H9 (cell line): Measurements from ENCODE around the gene QPRT. TPM values are rescaled to one million over a fixed set of nuclear protein-coding genes. Genes with fewer than 3 reads are reported as not detected.
A peak's percentile ranks its signal among the peaks of the same experiment; 100 is the strongest.

Experiments used
- DNase-seq: peaks from one replicate; pipeline ENCODE4 v3.0.0-alpha.2; 2017
- H2AFZ ChIP-seq: one replicate; pipeline ENCODE4 v1.6.1; 2013; ENCODE audit warnings: mild to moderate bottlenecking, low read length, control low read depth, moderate library complexity
- H2AK5ac ChIP-seq: 2 replicates; pipeline ENCODE4 v1.6.1; 2013; ENCODE audit warnings: low read length, control low read depth, mixed read lengths; ENCODE audit not compliant: insufficient read length
- H2BK120ac ChIP-seq: one replicate; pipeline ENCODE4 v1.6.1; 2013; ENCODE audit warnings: low read depth, mild to moderate bottlenecking, low read length, control low read depth, inconsistent platforms; ENCODE audit not compliant: poor library complexity, severe bottlenecking
- H2BK12ac ChIP-seq: 2 replicates; pipeline ENCODE4 v1.6.1; 2013; ENCODE audit warnings: low read length, control low read depth, mixed read lengths, low read depth; ENCODE audit not compliant: insufficient read length
- H2BK15ac ChIP-seq: 2 replicates; pipeline ENCODE4 v1.6.1; 2013; ENCODE audit warnings: low read depth, low read length, control low read depth
- H2BK20ac ChIP-seq: one replicate; pipeline ENCODE4 v1.6.1; 2013; ENCODE audit warnings: low read depth, mild to moderate bottlenecking, low read length, control low read depth, inconsistent platforms; ENCODE audit not compliant: poor library complexity, severe bottlenecking
- H2BK5ac ChIP-seq: 2 replicates; pipeline ENCODE4 v1.6.1; 2013; ENCODE audit warnings: low read length, control low read depth, mixed read lengths; ENCODE audit not compliant: insufficient read length
- H3K14ac ChIP-seq: 2 replicates; pipeline ENCODE4 v1.6.1; 2013; ENCODE audit warnings: low read length, control low read depth; ENCODE audit not compliant: insufficient read depth
- H3K18ac ChIP-seq: 2 replicates; pipeline ENCODE4 v1.6.1; 2013; ENCODE audit warnings: low read depth, mild to moderate bottlenecking, mixed read lengths, low read length, control low read depth; ENCODE audit not compliant: insufficient read length
- H3K23ac ChIP-seq: 2 replicates; pipeline ENCODE4 v1.6.1; 2013; ENCODE audit warnings: low read length, control low read depth, mixed read lengths, low read depth; ENCODE audit not compliant: insufficient read length
- H3K23me2 ChIP-seq: 2 replicates; pipeline ENCODE4 v1.6.1; 2013; ENCODE audit warnings: low read depth, mild to moderate bottlenecking, mixed read lengths, low read length, control low read depth; ENCODE audit not compliant: insufficient read length, poor library complexity, severe bottlenecking
- H3K27ac ChIP-seq: 2 replicates; pipeline ENCODE4 v1.5.1; 2013; ENCODE audit warnings: low read length, control low read depth, mixed read lengths, low read depth; ENCODE audit not compliant: insufficient read length
- H3K27me3 ChIP-seq: 2 replicates; pipeline ENCODE4 v1.6.1; 2013; ENCODE audit warnings: low read length, control low read depth, inconsistent platforms; ENCODE audit not compliant: insufficient read depth
- H3K4ac ChIP-seq: 2 replicates; pipeline ENCODE4 v1.6.1; 2013; ENCODE audit warnings: low read depth, mild to moderate bottlenecking, control low read depth, inconsistent platforms, low read length, moderate library complexity
- H3K4me1 ChIP-seq: 2 replicates; pipeline ENCODE4 v1.6.1; 2013; ENCODE audit warnings: low read length, control low read depth, inconsistent platforms; ENCODE audit not compliant: insufficient read depth
- H3K4me2 ChIP-seq: 2 replicates; pipeline ENCODE4 v1.6.1; 2013; ENCODE audit warnings: low read length, control low read depth, mixed read lengths; ENCODE audit not compliant: insufficient read length, insufficient read depth
- H3K56ac ChIP-seq: 2 replicates; pipeline ENCODE4 v1.6.1; 2013; ENCODE audit warnings: low read depth, mild to moderate bottlenecking, mixed read lengths, low read length, control low read depth; ENCODE audit not compliant: insufficient read length
- H3K79me1 ChIP-seq: 2 replicates; pipeline ENCODE4 v1.6.1; 2013; ENCODE audit warnings: low read depth, mild to moderate bottlenecking, moderate library complexity, low read length, control low read depth, inconsistent platforms; ENCODE audit not compliant: insufficient read depth, poor library complexity, severe bottlenecking
- H3K79me2 ChIP-seq: 2 replicates; pipeline ENCODE4 v1.6.1; 2013; ENCODE audit warnings: low read length, control low read depth, inconsistent platforms; ENCODE audit not compliant: insufficient read depth
- H3K9ac ChIP-seq: 2 replicates; pipeline ENCODE4 v1.6.1; 2013; ENCODE audit warnings: low read length, control low read depth, mixed read lengths; ENCODE audit not compliant: insufficient read length; ENCODE audit errors: extremely low read depth
- H3K9me3 ChIP-seq: one replicate; pipeline ENCODE4 v1.6.1; 2013; ENCODE audit warnings: low read depth, low read length, inconsistent platforms; ENCODE audit not compliant: control insufficient read depth
- H3T11ph ChIP-seq: one replicate; pipeline ENCODE4 v1.6.1; 2013; ENCODE audit warnings: mild to moderate bottlenecking, low read length, control low read depth, inconsistent platforms
- H4K20me1 ChIP-seq: one replicate; pipeline ENCODE4 v1.6.1; 2013; ENCODE audit not compliant: control insufficient read depth, insufficient read length, insufficient read depth
- H4K5ac ChIP-seq: 2 replicates; pipeline ENCODE4 v1.6.1; 2013; ENCODE audit warnings: low read depth, mild to moderate bottlenecking, mixed read lengths, low read length, control low read depth; ENCODE audit not compliant: insufficient read length
- H4K8ac ChIP-seq: replicated peaks from 2 replicates; pipeline ENCODE4 v1.6.1; 2013; ENCODE audit warnings: low read length, control low read depth, mixed read lengths, low read depth; ENCODE audit not compliant: insufficient read length
- H4K91ac ChIP-seq: 2 replicates; pipeline ENCODE4 v1.6.1; 2013; ENCODE audit warnings: low read depth, mild to moderate bottlenecking, moderate library complexity, mixed read lengths, low read length, control low read depth; ENCODE audit not compliant: insufficient read length
- H3K27ac Mint-ChIP-seq, 3 experiments: 2 replicates in 2 of 3; 3 replicates in 1 of 3; pipeline ENCODE4 v1.8.0; 2020 to 2021; ENCODE audit warnings: mixed read lengths in 3 of 3, mild to moderate bottlenecking in 1 of 3, moderate library complexity in 1 of 3
- H3K27me3 Mint-ChIP-seq: 2 replicates; pipeline ENCODE4 v1.8.0; 2021; ENCODE audit warnings: low read depth, mild to moderate bottlenecking, moderate library complexity, mixed read lengths
- H3K36me3 Mint-ChIP-seq, 3 experiments: 2 replicates in 2 of 3; 3 replicates in 1 of 3; pipeline ENCODE4 v1.8.0; 2020 to 2021; ENCODE audit warnings: low read depth in 3 of 3, mixed read lengths in 3 of 3; ENCODE audit not compliant: insufficient read depth in 1 of 3
- H3K4me1 Mint-ChIP-seq, 2 experiments: 2 replicates each; pipeline ENCODE4 v1.8.0; 2020; ENCODE audit warnings: mixed read lengths in 2 of 2
- H3K4me3 Mint-ChIP-seq, 2 experiments: 2 replicates in 1 of 2; 3 replicates in 1 of 2; pipeline ENCODE4 v1.8.0; 2020 to 2021; ENCODE audit warnings: mild to moderate bottlenecking in 2 of 2, mixed read lengths in 2 of 2, moderate library complexity in 1 of 2
- H3K9me3 Mint-ChIP-seq, 2 experiments: 2 replicates in 1 of 2; 3 replicates in 1 of 2; pipeline ENCODE4 v1.8.0; 2020; ENCODE audit warnings: mild to moderate bottlenecking in 2 of 2, mixed read lengths in 2 of 2, moderate library complexity in 1 of 2
- WGBS: extraction: QIAGEN DNeasy Blood & Tissue Kit; methylation state at CpG from one replicate; pipeline ENCODE4 v1.1.7; 2013; ENCODE audit warnings: missing lambda C conversion rate, low lambda C conversion rate, mixed read lengths; ENCODE audit not compliant: insufficient read length; ENCODE audit errors: extremely low coverage; 5-methylcytosine and 5-hydroxymethylcytosine counted together
- total RNA-seq: library from RNA; stranded (reverse); gene quantifications from 2 replicates; pipeline ENCODE4 v1.2.1, GENCODE V29; 2021
- TF ChIP-seq, protein P1 (sequence below): fragments of 200-600 bp; sonication (generic); conservative IDR thresholded peaks from 3 replicates; pipeline ENCODE4 v1.8.0; 2021; ENCODE audit warnings: antibody characterized with exemption, mild to moderate bottlenecking

The QPRT gene
- total RNA-seq, 1 experiment from 2014 or later: 107 TPM

DNA sequence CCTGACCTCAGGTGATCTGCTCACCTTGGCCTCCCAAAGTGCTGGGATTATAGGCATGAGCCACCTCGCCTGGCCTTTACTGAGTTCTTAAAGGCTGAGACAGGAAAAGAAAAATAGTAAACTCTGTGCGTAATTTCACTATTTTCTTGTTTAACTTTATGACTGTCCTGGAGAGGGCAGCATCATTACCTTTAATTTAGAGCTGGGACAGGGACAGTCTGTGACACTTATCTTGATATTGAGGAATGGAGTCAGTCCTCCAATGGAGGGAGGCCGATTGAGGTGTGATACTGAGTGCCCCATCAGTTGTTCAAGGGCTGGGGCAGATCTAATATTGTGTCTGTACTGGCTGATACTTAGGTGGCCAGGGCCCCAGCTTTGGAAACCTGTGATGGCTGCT, 37.4 kb upstream of the QPRT start:
- no peak overlapping the region for H2AFZ ChIP-seq
- DNase-seq: no peak
- H3K27ac Mint-ChIP-seq: peak overlapping the region in 1 of 3 experiments; percentile 59; a peak in 1 of 7 replicates

More for the DNA sequence above, 37.4 kb upstream of the QPRT start:
- H4K5ac ChIP-seq: no peak overlapping the region
- H3K18ac ChIP-seq: no peak overlapping the region
- H3K79me1 ChIP-seq: no peaks in the 10 kb centered on the region
- H3T11ph ChIP-seq: no peak overlapping the region
- no peaks in the 10 kb centered on the region for H3K79me2 ChIP-seq
- H3K9ac ChIP-seq: no peak overlapping the region
- H3K23ac ChIP-seq: no peak overlapping the region
- no peak overlapping the region for H3K56ac ChIP-seq
- H2BK12ac ChIP-seq: no peak overlapping the region
- H3K23me2 ChIP-seq: no peaks in the 10 kb centered on the region
- H3K27me3 Mint-ChIP-seq: no peaks in the 10 kb centered on the region
- H3K27ac ChIP-seq: no peak overlapping the region
- H2BK120ac ChIP-seq: no peak overlapping the region
- H4K91ac ChIP-seq: no peak overlapping the region
- H3K4me2 ChIP-seq: no peak overlapping the region
- no peak overlapping the region for H2AK5ac ChIP-seq
- no peaks in the 10 kb centered on the region for H3K27me3 ChIP-seq
- TF ChIP-seq, protein P1, sequence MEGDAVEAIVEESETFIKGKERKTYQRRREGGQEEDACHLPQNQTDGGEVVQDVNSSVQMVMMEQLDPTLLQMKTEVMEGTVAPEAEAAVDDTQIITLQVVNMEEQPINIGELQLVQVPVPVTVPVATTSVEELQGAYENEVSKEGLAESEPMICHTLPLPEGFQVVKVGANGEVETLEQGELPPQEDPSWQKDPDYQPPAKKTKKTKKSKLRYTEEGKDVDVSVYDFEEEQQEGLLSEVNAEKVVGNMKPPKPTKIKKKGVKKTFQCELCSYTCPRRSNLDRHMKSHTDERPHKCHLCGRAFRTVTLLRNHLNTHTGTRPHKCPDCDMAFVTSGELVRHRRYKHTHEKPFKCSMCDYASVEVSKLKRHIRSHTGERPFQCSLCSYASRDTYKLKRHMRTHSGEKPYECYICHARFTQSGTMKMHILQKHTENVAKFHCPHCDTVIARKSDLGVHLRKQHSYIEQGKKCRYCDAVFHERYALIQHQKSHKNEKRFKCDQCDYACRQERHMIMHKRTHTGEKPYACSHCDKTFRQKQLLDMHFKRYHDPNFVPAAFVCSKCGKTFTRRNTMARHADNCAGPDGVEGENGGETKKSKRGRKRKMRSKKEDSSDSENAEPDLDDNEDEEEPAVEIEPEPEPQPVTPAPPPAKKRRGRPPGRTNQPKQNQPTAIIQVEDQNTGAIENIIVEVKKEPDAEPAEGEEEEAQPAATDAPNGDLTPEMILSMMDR: peak; percentile 36; the same call in 2 of the 3 replicates
- WGBS: no CpG with 5 or more reads among the region's 3 CpGs
- no peak overlapping the region for H3K14ac ChIP-seq
- H3K4me1 Mint-ChIP-seq: peaks cover 2 to 4% of the 10 kb centered on the region in 2 experiments
- H4K8ac ChIP-seq: no peak overlapping the region
- H3K9me3 Mint-ChIP-seq: no peaks in the 10 kb centered on the region
- H3K9me3 ChIP-seq: no peaks in the 10 kb centered on the region
- no peak overlapping the region for H3K4ac ChIP-seq
- no peaks in the 10 kb centered on the region for H3K4me1 ChIP-seq
- H2BK20ac ChIP-seq: no peak overlapping the region
- no peak overlapping the region for H3K4me3 Mint-ChIP-seq
- no peaks in the 10 kb centered on the region for H4K20me1 ChIP-seq
- no peaks in the 10 kb centered on the region for H3K36me3 Mint-ChIP-seq
- H2BK15ac ChIP-seq: no peak overlapping the region
- H2BK5ac ChIP-seq: no peak overlapping the region
